SK-N-MC (cell line): ENCODE measurements around the gene RILPL2.

Experiments
- EZH2 ChIP-seq: fragments of 200-600 bp; sonication (generic); IDR thresholded peaks from one replicate; pipeline ENCODE4 v1.6.1; 2017; ENCODE audit warnings: antibody characterized with exemption
- POLR2AphosphoS5 ChIP-seq: IDR thresholded peaks from 2 replicates; pipeline ENCODE4 v1.6.1; 2012; ENCODE audit warnings: mild to moderate bottlenecking, low read depth, low read length, borderline replicate concordance

GRCh38 chr12:123388177-123388950, 48.1 kb downstream of the RILPL2 start:
- no peak for TF ChIP-seq EZH2
- no peak for TF ChIP-seq POLR2AphosphoS5
